Ishikawa (cell line): ENCODE measurements around the gene CST6.

Source experiments
- CEBPB ChIP-seq: IDR thresholded peaks from 2 replicates; pipeline ENCODE4 v1.6.1; 2012
- CREB1 ChIP-seq: IDR thresholded peaks from 2 replicates; pipeline ENCODE4 v1.6.1; 2012; ENCODE audit warnings: low read depth
- EGR1 ChIP-seq: IDR thresholded peaks from 2 replicates; pipeline ENCODE4 v1.6.1; 2012
- EP300 ChIP-seq: IDR thresholded peaks from 2 replicates; pipeline ENCODE4 v1.6.1; 2012; ENCODE audit warnings: borderline replicate concordance
- FOXM1 ChIP-seq: IDR thresholded peaks from 2 replicates; pipeline ENCODE4 v1.6.1; 2012; ENCODE audit warnings: low read depth, borderline replicate concordance
- NFIC ChIP-seq: IDR thresholded peaks from 2 replicates; pipeline ENCODE4 v1.6.1; 2012
- RAD21 ChIP-seq: IDR thresholded peaks from 2 replicates; pipeline ENCODE4 v1.6.1; 2012; ENCODE audit warnings: low read depth
- TAF1 ChIP-seq: IDR thresholded peaks from 2 replicates; pipeline ENCODE4 v1.6.1; 2012; ENCODE audit warnings: low read depth, mild to moderate bottlenecking
- TCF12 ChIP-seq: IDR thresholded peaks from 2 replicates; pipeline ENCODE4 v1.6.1; 2012; ENCODE audit warnings: low read depth
- TEAD4 ChIP-seq: IDR thresholded peaks from 2 replicates; pipeline ENCODE4 v1.6.1; 2012
- YY1 ChIP-seq: IDR thresholded peaks from 2 replicates; pipeline ENCODE4 v1.6.1; 2012; ENCODE audit warnings: low read depth
- ZBTB7A ChIP-seq: IDR thresholded peaks from 2 replicates; pipeline ENCODE4 v1.6.1; 2012; ENCODE audit warnings: low read depth
- TF ChIP-seq, protein P1 (sequence below): IDR thresholded peaks from 2 replicates; pipeline ENCODE4 v1.6.1; 2012
- TF ChIP-seq, protein P2 (sequence below): IDR thresholded peaks from 2 replicates; pipeline ENCODE4 v1.6.1; 2012; ENCODE audit warnings: low read depth, mild to moderate bottlenecking
- TF ChIP-seq, protein P3 (sequence below): IDR thresholded peaks from 2 replicates; pipeline ENCODE4 v1.6.1; 2012

The CST6 gene

GRCh38 chr11:65976216-65977176 lies 35.3 kb upstream of the CST6 start:
- TF ChIP-seq, protein P1, sequence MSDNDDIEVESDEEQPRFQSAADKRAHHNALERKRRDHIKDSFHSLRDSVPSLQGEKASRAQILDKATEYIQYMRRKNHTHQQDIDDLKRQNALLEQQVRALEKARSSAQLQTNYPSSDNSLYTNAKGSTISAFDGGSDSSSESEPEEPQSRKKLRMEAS, result no peak
- TF ChIP-seq NFIC (no peak), TEAD4 (no peak), EGR1 (no peak), CEBPB (no peak), EP300 (no peak)

- TF ChIP-seq, protein P2, sequence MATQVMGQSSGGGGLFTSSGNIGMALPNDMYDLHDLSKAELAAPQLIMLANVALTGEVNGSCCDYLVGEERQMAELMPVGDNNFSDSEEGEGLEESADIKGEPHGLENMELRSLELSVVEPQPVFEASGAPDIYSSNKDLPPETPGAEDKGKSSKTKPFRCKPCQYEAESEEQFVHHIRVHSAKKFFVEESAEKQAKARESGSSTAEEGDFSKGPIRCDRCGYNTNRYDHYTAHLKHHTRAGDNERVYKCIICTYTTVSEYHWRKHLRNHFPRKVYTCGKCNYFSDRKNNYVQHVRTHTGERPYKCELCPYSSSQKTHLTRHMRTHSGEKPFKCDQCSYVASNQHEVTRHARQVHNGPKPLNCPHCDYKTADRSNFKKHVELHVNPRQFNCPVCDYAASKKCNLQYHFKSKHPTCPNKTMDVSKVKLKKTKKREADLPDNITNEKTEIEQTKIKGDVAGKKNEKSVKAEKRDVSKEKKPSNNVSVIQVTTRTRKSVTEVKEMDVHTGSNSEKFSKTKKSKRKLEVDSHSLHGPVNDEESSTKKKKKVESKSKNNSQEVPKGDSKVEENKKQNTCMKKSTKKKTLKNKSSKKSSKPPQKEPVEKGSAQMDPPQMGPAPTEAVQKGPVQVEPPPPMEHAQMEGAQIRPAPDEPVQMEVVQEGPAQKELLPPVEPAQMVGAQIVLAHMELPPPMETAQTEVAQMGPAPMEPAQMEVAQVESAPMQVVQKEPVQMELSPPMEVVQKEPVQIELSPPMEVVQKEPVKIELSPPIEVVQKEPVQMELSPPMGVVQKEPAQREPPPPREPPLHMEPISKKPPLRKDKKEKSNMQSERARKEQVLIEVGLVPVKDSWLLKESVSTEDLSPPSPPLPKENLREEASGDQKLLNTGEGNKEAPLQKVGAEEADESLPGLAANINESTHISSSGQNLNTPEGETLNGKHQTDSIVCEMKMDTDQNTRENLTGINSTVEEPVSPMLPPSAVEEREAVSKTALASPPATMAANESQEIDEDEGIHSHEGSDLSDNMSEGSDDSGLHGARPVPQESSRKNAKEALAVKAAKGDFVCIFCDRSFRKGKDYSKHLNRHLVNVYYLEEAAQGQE, result no peak
- TF ChIP-seq, protein P1, result no peak
- TF ChIP-seq RAD21 (no peak), TCF12 (no peak), EGR1 (no peak), EP300 (no peak), NFIC (no peak), TAF1 (no peak), CREB1 (no peak), YY1 (no peak), ZBTB7A (no peak), TEAD4 (no peak), CEBPB (no peak), FOXM1 (no peak)
- TF ChIP-seq, protein P3, sequence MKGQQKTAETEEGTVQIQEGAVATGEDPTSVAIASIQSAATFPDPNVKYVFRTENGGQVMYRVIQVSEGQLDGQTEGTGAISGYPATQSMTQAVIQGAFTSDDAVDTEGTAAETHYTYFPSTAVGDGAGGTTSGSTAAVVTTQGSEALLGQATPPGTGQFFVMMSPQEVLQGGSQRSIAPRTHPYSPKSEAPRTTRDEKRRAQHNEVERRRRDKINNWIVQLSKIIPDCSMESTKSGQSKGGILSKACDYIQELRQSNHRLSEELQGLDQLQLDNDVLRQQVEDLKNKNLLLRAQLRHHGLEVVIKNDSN, result no peak
Observed at GRCh38 chr11:65977621-65978390, 34.0 kb upstream of the CST6 start.

GRCh38 chr11:65978391-65979238 lies 33.2 kb upstream of the CST6 start:
- TF ChIP-seq CREB1, result no peak
- no peak for TF ChIP-seq ZBTB7A
- no peak for TF ChIP-seq EGR1
- TF ChIP-seq EP300, result no peak
- TF ChIP-seq RAD21, result no peak
- no peak for TF ChIP-seq TCF12

DNA sequence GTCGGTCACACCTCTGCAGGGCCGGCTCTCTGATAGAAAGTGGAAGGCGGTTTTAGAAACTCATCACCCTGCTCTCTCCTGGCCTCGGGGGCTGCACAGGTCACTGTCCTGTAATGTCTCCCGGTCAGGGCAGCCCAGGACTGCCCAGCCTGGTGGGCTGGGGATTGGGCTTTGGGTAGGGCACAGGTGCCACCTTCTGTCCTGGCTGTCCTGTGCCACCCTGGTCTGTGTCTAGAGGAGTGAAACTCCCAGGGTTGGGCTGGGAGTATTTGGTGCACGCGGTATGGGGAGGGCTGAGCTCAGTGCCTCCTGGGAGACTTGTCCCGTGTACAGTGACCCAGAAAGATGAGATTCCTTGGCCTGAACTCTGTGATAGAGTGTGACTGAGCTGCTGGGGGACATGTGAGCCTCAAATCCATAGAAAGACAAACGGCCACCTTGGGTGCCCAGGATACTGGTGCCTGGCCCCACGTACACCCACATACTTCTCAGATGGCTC lies 32.5 kb upstream of the CST6 start:
- no peak for TF ChIP-seq TEAD4
- no peak for TF ChIP-seq YY1
- TF ChIP-seq NFIC, result no peak
- TF ChIP-seq, protein P3, result no peak
- TF ChIP-seq TAF1, result no peak
- no peak for TF ChIP-seq EGR1
- TF ChIP-seq CEBPB, result no peak

GRCh38 chr11:65981101-65981740 lies 30.6 kb upstream of the CST6 start:
- TF ChIP-seq TAF1, result no peak
- no peak for TF ChIP-seq RAD21

DNA sequence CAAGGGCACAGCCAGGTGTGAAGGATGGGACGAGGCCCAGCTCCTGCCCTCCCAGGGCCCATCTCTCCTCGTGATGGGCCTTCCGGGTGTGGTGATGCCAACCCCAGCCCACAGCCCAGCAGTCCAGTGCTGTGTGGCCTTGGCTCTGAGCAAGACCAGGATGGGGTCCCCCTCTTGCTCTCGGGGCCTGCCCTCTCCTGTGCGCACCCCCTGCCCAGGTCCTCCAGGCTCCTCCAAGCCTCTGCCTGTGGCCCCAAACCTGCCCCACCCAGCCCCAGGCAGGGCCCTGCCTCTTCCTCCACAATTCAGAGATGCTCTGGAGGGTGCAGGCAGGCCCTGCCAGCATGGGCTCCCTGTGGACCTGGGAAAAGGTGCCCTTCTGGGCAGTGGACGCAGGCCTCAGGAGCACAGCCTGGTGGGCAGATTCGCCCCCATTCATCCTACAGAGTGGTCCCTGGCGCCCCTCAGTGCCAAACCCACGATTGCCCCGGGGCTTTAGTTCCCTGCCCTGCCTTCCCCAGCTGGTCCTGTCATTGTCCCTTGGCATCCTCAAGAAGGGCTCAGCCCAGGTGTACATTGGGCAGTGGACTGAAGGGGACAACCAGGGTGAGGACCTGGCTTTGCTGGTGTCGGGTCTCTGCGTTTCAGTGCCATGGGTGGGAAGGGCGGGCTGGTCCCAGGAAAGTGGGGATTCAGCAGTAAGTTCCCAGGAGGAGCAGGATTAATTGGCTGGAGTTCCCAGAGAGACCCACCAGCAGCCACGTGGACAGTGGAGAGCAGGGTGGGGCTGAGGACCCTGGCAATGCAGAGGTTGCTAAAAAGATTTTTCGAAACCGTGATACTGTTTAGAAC lies 29.6 kb upstream of the CST6 start:
- no peak for TF ChIP-seq TEAD4
- TF ChIP-seq TCF12, result no peak
- TF ChIP-seq NFIC, result no peak
- TF ChIP-seq EP300, result no peak
- TF ChIP-seq CEBPB, result no peak
- TF ChIP-seq, protein P2, result no peak
